ENCODE measurements around the gene SPEF2.
"Not testable (repeated sequence)": the region's sequence is repeated elsewhere in the genome, so short reads cannot be mapped to it uniquely, and the experiment has no call there.

SPEF2 gene

GRCh38 chr5:35668794-35669193, 51.1 kb downstream of the SPEF2 start:
- TF ChIP-seq, protein P1, sequence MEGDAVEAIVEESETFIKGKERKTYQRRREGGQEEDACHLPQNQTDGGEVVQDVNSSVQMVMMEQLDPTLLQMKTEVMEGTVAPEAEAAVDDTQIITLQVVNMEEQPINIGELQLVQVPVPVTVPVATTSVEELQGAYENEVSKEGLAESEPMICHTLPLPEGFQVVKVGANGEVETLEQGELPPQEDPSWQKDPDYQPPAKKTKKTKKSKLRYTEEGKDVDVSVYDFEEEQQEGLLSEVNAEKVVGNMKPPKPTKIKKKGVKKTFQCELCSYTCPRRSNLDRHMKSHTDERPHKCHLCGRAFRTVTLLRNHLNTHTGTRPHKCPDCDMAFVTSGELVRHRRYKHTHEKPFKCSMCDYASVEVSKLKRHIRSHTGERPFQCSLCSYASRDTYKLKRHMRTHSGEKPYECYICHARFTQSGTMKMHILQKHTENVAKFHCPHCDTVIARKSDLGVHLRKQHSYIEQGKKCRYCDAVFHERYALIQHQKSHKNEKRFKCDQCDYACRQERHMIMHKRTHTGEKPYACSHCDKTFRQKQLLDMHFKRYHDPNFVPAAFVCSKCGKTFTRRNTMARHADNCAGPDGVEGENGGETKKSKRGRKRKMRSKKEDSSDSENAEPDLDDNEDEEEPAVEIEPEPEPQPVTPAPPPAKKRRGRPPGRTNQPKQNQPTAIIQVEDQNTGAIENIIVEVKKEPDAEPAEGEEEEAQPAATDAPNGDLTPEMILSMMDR (conservative IDR thresholded peaks at IDR 0.05; ENCODE audit: low read length): no peak
- no peak overlapping the region for H3K4me3 ChIP-seq (ENCODE audit: low read length)
- no peak for DNase-seq (ENCODE audit: low read depth)

- TF ChIP-seq, protein P1 (conservative IDR thresholded peaks at IDR 0.05; ENCODE audit: low read length): no peak
- H3K4me3 ChIP-seq (ENCODE audit: low read length): no peak overlapping the region
- peak; percentile 25 for DNase-seq (ENCODE audit: low read depth)
Observed at GRCh38 chr5:35671541-35672295, 54.1 kb downstream of the SPEF2 start.

DNA sequence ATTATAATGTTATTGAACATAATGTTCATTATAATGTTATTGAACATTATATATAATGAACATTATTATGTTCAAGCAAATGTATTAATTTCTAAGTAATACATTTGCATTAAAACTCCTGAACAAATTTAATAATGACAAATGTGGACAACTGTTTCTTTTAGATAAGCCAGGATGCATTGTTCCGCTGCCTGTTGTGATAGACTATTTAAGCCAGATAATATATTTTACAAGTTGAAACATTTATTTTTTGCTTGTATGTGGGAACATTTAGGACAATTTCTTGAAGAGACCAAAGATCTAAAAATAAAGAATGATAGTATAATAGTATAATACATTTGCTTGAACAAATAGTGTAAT, 54.6 kb downstream of the SPEF2 start:
- not testable (repeated sequence) for H3K4me3 ChIP-seq (ENCODE audit: low read length); DNase-seq (ENCODE audit: low read depth)

DNA sequence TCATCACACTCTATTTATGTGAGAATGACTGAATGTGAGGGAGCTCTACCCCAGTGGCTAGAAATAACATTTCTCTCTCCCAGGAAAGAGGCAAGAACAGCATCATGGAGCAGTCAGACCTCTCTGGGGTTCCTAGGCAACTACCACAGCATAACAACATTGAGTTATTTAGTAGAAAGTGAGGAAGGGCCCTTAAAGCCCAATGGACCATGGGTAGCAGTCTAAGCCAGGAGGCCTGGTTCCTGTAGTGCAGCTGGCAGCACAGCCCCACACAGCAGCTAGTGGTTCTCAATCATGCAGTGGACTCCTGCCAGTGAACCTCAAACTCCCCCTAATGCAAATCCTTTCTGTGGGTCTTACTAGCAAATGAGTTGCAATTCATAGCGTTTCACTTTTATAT, 55.3 kb downstream of the SPEF2 start:
- H3K4me3 ChIP-seq (ENCODE audit: low read length): no peak overlapping the region
- TF ChIP-seq, protein P1 (conservative IDR thresholded peaks at IDR 0.05; ENCODE audit: low read length): no peak
- DNase-seq (ENCODE audit: low read depth): no peak

DNA sequence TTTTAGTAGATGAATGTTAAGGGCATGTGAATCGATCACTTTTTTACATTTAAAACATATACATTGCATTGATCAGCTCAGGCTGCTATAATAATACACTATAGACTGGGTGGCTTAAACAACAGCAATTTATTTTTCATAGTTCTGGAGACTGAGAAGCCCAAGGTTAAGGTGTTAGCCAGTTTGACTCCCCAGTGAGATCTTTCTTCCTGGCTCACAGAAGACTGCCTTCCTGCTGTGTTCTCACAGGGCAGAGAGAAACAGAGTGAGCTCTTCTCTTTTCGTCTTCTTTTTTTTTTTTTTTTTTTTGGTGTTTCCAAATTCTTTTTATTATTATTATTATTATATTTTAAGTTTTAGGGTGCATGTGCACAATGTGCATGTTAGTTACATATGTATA, 56.4 kb downstream of the SPEF2 start:
- TF ChIP-seq, protein P1 (conservative IDR thresholded peaks at IDR 0.05; ENCODE audit: low read length): no peak
- no peak overlapping the region for H3K4me3 ChIP-seq (ENCODE audit: low read length)
- no peak for DNase-seq (ENCODE audit: low read depth)

GRCh38 chr5:35675392-35675791, 57.7 kb downstream of the SPEF2 start:
- no peak overlapping the region for H3K4me3 ChIP-seq (ENCODE audit: low read length)
- TF ChIP-seq, protein P1 (conservative IDR thresholded peaks at IDR 0.05; ENCODE audit: low read length): no peak
- DNase-seq (ENCODE audit: low read depth): no peak

DNA sequence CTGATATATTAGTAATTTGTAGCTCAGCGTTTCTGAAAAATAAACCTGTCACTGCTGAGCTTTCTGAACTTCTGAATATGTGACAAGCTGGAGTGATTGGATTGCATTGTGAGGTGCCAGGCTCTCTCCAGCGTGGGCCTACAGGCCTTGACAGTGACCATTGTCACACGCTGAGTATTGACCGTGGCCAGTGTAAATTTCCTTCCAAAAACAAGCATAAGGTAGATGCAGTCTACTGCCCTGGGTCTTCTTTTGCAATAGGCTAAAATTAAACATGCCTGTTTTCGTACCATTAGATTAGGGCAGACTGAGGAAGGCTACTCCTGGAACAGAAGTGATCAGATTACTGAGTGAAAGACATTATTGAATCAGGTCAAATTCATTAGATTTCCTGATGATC, 60.2 kb downstream of the SPEF2 start:
- TF ChIP-seq, protein P1 (conservative IDR thresholded peaks at IDR 0.05; ENCODE audit: low read length): no peak
- no peak for DNase-seq (ENCODE audit: low read depth)
- H3K4me3 ChIP-seq (ENCODE audit: low read length): no peak overlapping the region
